ENCODE results near the gene NEK7. TPM values are rescaled to one million over a fixed set of nuclear protein-coding genes. Genes with fewer than 3 reads are reported as not detected.

Gene NEK7
- total and polyA plus RNA-seq, 9 of the 15 experiments (the other 6 are each of a cell fraction or from before 2014, with no cell fraction given): 8.5 to 37.3 (median 27.7) TPM

DNA sequence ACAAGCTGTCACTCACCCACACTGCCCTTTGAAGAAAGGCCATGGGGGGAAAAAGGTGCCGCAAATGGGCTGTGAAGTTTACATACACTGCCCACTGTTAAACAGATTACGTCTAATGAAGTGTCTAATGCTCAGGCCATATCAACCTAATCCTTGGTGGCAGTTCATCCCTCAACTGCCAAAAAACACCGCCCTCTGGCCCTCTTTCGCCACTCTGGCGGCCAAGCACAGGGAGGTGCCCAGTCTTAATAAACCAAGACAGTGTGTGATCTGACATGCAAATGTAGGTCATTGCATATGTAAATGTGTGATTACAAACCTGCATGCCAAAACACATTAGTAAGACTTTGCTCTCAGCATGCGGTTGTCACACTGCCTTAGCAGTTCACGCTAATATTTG lies 89.5 kb downstream of the NEK7 start:
- H3K4me3 ChIP-seq: no peak overlapping the region
- no peaks in the 10 kb centered on the region for H3K9me1 ChIP-seq (ENCODE audit: control insufficient read depth, insufficient read depth, low read length)
- in situ Hi-C loops (cut with MboI): no loop called here
- BruUV-seq (replicated peaks): no TSS peak
- no peaks in the 10 kb centered on the region for H3K4me1 ChIP-seq (replicated peaks in 1 of 2; ENCODE audit: control insufficient read depth in 2 of 2, insufficient read depth in 2 of 2, low read length in 2 of 2)
- no peaks in the 10 kb centered on the region for H3K27me3 ChIP-seq (ENCODE audit: control insufficient read depth in 2 of 2, insufficient read depth in 2 of 2, low read length in 2 of 2)
- no peak overlapping the region for H3K27ac ChIP-seq (ENCODE audit: extremely low read depth, low read depth, low read length)
- no peaks in the 10 kb centered on the region for H3K9me3 ChIP-seq (replicated peaks; ENCODE audit: control insufficient read depth, insufficient read depth, low read depth, low read length)
- no peak overlapping the region for H3K4me2 ChIP-seq (ENCODE audit: insufficient read depth, low read length)
- ChIA-PET POLR2A (no interaction called here), CTCF (ENCODE audit: low intra/inter-chr PET ratio) (no interaction called here)
- no peak for FAIRE-seq
- H2AFZ ChIP-seq (ENCODE audit: low read depth, low read length): no peak overlapping the region
- H4K20me1 ChIP-seq (replicated peaks; ENCODE audit: control insufficient read depth, insufficient read depth, low read length): no peaks in the 10 kb centered on the region
- H3K79me2 ChIP-seq (ENCODE audit: control insufficient read depth, insufficient read depth, low read length): 0 out of 3 replicates have a peak, but pooled peaks cover 7% of the 10 kb centered on the region
- DNase-seq (ENCODE audit: extremely low read depth in 1 of 4, low spot score in 3 of 4): no peak
- no peak overlapping the region for H3K9ac ChIP-seq (ENCODE audit: insufficient read depth in 1 of 2, low read depth in 2 of 2, low read length in 2 of 2)
- no peaks in the 10 kb centered on the region for H3K36me3 ChIP-seq (ENCODE audit: control insufficient read depth, insufficient read depth, low read length)
- intact Hi-C loops (cut with micrococcal nuclease): no loop called here
- WGBS (ENCODE audit: insufficient coverage, low coverage, missing lambda C conversion rate): 92% methylated on average over 7 of the region's 7 CpGs
- no peak for TF ChIP-seq PCBP1 (IDR thresholded peaks at IDR 0.05; ENCODE audit: low read depth, low read length, poor library complexity, severe bottlenecking)
- no peak for TF ChIP-seq WHSC1 (IDR thresholded peaks at IDR 0.05; ENCODE audit: low read length)
- no peak for ATAC-seq

DNA sequence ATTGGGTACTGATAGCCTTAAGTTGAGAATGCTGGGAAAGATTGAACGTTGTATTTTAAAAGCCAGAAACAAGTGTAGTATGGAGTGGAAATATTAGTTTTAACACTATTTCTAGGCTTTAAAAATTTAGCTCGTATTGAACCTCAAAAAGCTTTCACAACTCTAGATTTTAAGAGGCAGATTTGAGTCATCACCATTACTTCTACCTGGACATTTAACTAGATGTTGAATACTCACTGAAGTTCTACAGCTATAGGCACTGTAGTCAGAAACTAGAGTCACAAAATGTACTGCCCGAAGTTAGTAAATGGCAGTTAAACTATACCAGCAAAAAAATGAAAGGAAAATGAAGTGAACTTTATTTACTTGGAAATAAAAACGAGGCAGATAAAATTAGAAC lies 96.5 kb downstream of the NEK7 start:
- TF ChIP-seq JUN (IDR thresholded peaks at IDR 0.05; ENCODE audit: borderline replicate concordance, low read depth, low read length) (no peak), JUN (CRISPR knock-in tag; IDR thresholded peaks at IDR 0.05; ENCODE audit: borderline replicate concordance) (no peak), HEY1 (CRISPR knock-in tag; IDR thresholded peaks at IDR 0.05; ENCODE audit: borderline replicate concordance) (no peak)
- TF ChIP-seq, protein P1, sequence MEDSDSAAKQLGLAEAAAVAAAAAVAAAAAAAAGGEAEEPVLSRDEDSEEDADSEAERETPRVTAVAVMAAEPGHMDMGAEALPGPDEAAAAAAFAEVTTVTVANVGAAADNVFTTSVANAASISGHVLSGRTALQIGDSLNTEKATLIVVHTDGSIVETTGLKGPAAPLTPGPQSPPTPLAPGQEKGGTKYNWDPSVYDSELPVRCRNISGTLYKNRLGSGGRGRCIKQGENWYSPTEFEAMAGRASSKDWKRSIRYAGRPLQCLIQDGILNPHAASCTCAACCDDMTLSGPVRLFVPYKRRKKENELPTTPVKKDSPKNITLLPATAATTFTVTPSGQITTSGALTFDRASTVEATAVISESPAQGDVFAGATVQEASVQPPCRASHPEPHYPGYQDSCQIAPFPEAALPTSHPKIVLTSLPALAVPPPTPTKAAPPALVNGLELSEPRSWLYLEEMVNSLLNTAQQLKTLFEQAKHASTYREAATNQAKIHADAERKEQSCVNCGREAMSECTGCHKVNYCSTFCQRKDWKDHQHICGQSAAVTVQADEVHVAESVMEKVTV (CRISPR knock-in tag; IDR thresholded peaks at IDR 0.05): 0 out of 2 replicates have a peak, but pooled peaks have one; percentile 9
- peaks cover 4 to 5% of the 10 kb centered on the region in 2 experiments; a peak in 4 of 5 replicates for H3K4me1 ChIP-seq (replicated peaks in 1 of 2; ENCODE audit: control insufficient read depth in 2 of 2, insufficient read depth in 2 of 2, low read length in 2 of 2)
- H3K4me2 ChIP-seq (ENCODE audit: insufficient read depth, low read length): no peak overlapping the region
- no peaks in the 10 kb centered on the region for H3K36me3 ChIP-seq (ENCODE audit: control insufficient read depth, insufficient read depth, low read length)
- no peak overlapping the region for H3K27ac ChIP-seq (ENCODE audit: extremely low read depth, low read depth, low read length)
- ChIA-PET CTCF (ENCODE audit: low intra/inter-chr PET ratio) (no interaction called here), POLR2A (no interaction called here)
- no peak for DNase-seq (ENCODE audit: extremely low read depth in 1 of 4, low spot score in 3 of 4)
- ATAC-seq: no peak
- intact Hi-C loops (cut with micrococcal nuclease) (no loop called here), in situ Hi-C loops (cut with MboI) (no loop called here)
- 0 out of 3 replicates have a peak, but pooled peaks cover 2% of the 10 kb centered on the region for H3K79me2 ChIP-seq (ENCODE audit: control insufficient read depth, insufficient read depth, low read length)
- no peaks in the 10 kb centered on the region for H3K27me3 ChIP-seq (ENCODE audit: control insufficient read depth in 2 of 2, insufficient read depth in 2 of 2, low read length in 2 of 2)
- no peak for FAIRE-seq
- no peaks in the 10 kb centered on the region; the same call in 1 of the 2 replicates for H4K20me1 ChIP-seq (replicated peaks; ENCODE audit: control insufficient read depth, insufficient read depth, low read length)
- 49% methylated on average over 4 of the region's 4 CpGs for WGBS (ENCODE audit: insufficient coverage, low coverage, missing lambda C conversion rate)
- no peaks in the 10 kb centered on the region for H3K9me3 ChIP-seq (replicated peaks; ENCODE audit: control insufficient read depth, insufficient read depth, low read depth, low read length)
- BruUV-seq (replicated peaks): no TSS peak
- H3K9ac ChIP-seq (ENCODE audit: insufficient read depth in 1 of 2, low read depth in 2 of 2, low read length in 2 of 2): no peak overlapping the region
- H3K4me3 ChIP-seq: no peak overlapping the region
- no peak overlapping the region for H2AFZ ChIP-seq (ENCODE audit: low read depth, low read length)
- H3K9me1 ChIP-seq (ENCODE audit: control insufficient read depth, insufficient read depth, low read length): no peaks in the 10 kb centered on the region
